Jurkat, Clone E6-1 (cell line): ENCODE data around the gene RNU6-9.
"Not testable (repeated sequence)": the region's sequence is repeated elsewhere in the genome, so short reads cannot be mapped to it uniquely, and the experiment has no call there.

Source experiments
- DNase-seq: peaks from one replicate; pipeline ENCODE4 v3.0.0-alpha.2; 2011; ENCODE audit warnings: low read depth, low spot score
- H3K4me3 ChIP-seq: 2 replicates; pipeline ENCODE4 v1.5.1; 2011; ENCODE audit warnings: mild to moderate bottlenecking, low read length, control low read depth, moderate library complexity

Gene RNU6-9

GRCh38 chr19:889662-890295, 3.5 kb upstream of the RNU6-9 start:
- H3K4me3 ChIP-seq = no peak overlapping the region
- DNase-seq = no peak

GRCh38 chr19:890831-891230, 2.5 kb upstream of the RNU6-9 start:
- no peak overlapping the region for H3K4me3 ChIP-seq
- DNase-seq = no peak

GRCh38 chr19:891421-892200, 1.7 kb upstream of the RNU6-9 start:
- not testable (repeated sequence) for DNase-seq
- H3K4me3 ChIP-seq = peak overlapping the region; percentile 71

GRCh38 chr19:892243-892893, 916 bp upstream of the RNU6-9 start:
- DNase-seq = no peak
- H3K4me3 ChIP-seq = peak overlapping the region; percentile 71

GRCh38 chr19:896434-896833, 3.1 kb downstream of the RNU6-9 start:
- H3K4me3 ChIP-seq = no peak overlapping the region
- no peak for DNase-seq

- H3K4me3 ChIP-seq = no peak overlapping the region
- no peak for DNase-seq
Measured at GRCh38 chr19:896999-897398, 3.7 kb downstream of the RNU6-9 start.

- H3K4me3 ChIP-seq = no peak overlapping the region
- DNase-seq = no peak
Measured at GRCh38 chr19:897442-898039, 4.3 kb downstream of the RNU6-9 start.

GRCh38 chr19:898663-899062, 5.4 kb downstream of the RNU6-9 start:
- H3K4me3 ChIP-seq = no peak overlapping the region
- DNase-seq = peak; percentile 84

GRCh38 chr19:899336-900042, 6.2 kb downstream of the RNU6-9 start:
- no peak for DNase-seq
- H3K4me3 ChIP-seq = no peak overlapping the region

GRCh38 chr19:900043-900301, 6.7 kb downstream of the RNU6-9 start:
- no peak overlapping the region for H3K4me3 ChIP-seq
- DNase-seq = no peak

- DNase-seq = no peak
- H3K4me3 ChIP-seq = no peak overlapping the region
Measured at GRCh38 chr19:900302-901111, 7.2 kb downstream of the RNU6-9 start.

- no peak for DNase-seq
- H3K4me3 ChIP-seq = no peak overlapping the region
Measured at GRCh38 chr19:901216-902092, 8.2 kb downstream of the RNU6-9 start.

GRCh38 chr19:902093-902370, 8.7 kb downstream of the RNU6-9 start:
- no peak overlapping the region for H3K4me3 ChIP-seq
- DNase-seq = no peak

GRCh38 chr19:902446-903226, 9.4 kb downstream of the RNU6-9 start:
- DNase-seq = no peak
- no peak overlapping the region for H3K4me3 ChIP-seq

GRCh38 chr19:903266-903797, 10.0 kb downstream of the RNU6-9 start:
- no peak overlapping the region for H3K4me3 ChIP-seq
- no peak for DNase-seq

GRCh38 chr19:904545-904944, 11.3 kb downstream of the RNU6-9 start:
- H3K4me3 ChIP-seq = no peak overlapping the region

GRCh38 chr19:906480-906879, 13.2 kb downstream of the RNU6-9 start:
- no peak overlapping the region for H3K4me3 ChIP-seq
- no peak for DNase-seq

More at GRCh38 chr19:904545-904944, 11.3 kb downstream of the RNU6-9 start:
- no peak for DNase-seq
